Peyer's patch (tissue), 4 donors: Measurements from ENCODE around the gene FKBP8.

Source experiments
- POLR2A ChIP-seq, 2 donors: fragments of 450-650 bp; IDR thresholded peaks; one replicate each; pipeline ENCODE4 v1.5.1; 2017; ENCODE audit warnings: antibody characterized with exemption in 2 of 2, mild to moderate bottlenecking in 2 of 2, moderate library complexity in 2 of 2
- TF ChIP-seq, protein P1 (sequence below), 6 experiments: fragments of 450-650 bp in 4 of 6; fragments of 200-600 bp in 2 of 6; sonication (generic) in 1 of 6; IDR thresholded peaks; one replicate each; pipeline ENCODE4 v1.5.1; 2017 to 2019; ENCODE audit warnings: antibody characterized with exemption in 6 of 6, mild to moderate bottlenecking in 3 of 6, moderate library complexity in 1 of 6

DNA sequence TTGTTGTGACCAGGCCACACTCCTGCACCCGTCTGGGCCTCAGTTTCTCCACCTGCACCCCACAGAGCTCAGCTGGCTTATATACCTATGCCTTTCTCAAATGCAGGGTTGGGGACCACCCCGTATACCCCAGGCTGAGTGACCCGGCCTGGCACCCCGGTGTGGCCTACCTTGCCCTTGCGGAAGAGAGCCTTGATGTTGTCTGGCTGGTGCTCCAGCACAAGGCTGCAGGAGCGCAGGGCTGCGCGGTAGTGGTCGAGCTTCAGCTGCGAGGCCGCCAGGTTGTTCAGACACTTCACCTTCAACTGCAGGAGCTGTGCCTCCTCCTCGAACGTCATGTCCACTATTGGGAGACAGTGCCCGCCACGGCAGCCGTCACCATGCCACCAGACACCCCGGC is 5.9 kb downstream of the FKBP8 start:
- TF ChIP-seq, protein P1, sequence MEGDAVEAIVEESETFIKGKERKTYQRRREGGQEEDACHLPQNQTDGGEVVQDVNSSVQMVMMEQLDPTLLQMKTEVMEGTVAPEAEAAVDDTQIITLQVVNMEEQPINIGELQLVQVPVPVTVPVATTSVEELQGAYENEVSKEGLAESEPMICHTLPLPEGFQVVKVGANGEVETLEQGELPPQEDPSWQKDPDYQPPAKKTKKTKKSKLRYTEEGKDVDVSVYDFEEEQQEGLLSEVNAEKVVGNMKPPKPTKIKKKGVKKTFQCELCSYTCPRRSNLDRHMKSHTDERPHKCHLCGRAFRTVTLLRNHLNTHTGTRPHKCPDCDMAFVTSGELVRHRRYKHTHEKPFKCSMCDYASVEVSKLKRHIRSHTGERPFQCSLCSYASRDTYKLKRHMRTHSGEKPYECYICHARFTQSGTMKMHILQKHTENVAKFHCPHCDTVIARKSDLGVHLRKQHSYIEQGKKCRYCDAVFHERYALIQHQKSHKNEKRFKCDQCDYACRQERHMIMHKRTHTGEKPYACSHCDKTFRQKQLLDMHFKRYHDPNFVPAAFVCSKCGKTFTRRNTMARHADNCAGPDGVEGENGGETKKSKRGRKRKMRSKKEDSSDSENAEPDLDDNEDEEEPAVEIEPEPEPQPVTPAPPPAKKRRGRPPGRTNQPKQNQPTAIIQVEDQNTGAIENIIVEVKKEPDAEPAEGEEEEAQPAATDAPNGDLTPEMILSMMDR (IDR thresholded peaks at IDR 0.05), result no peak
- no peak for TF ChIP-seq POLR2A (IDR thresholded peaks at IDR 0.05)
